HG03095 (cell line): Measurements from ENCODE around the gene ETV2.
"Not testable (repeated sequence)": the region's sequence is repeated elsewhere in the genome, so short reads cannot be mapped to it uniquely, and the experiment has no call there.

Experiments
- ATAC-seq: cut with Tn5 transposase; IDR thresholded peaks from one replicate; pipeline ENCODE4 v1.9.1; 2021; ENCODE audit warnings: moderate library complexity; ENCODE audit not compliant: unreplicated experiment

Gene ETV2

GRCh38 chr19:35641515-35642151 lies at the start of gene ETV2:
Gene ETV2, plus strand, starts transcription at chr19:35641745. Its CDS starts 716 bp downstream, at chr19:35642461.
- ATAC-seq: no peak

GRCh38 chr19:35592226-35592625 lies 49.3 kb upstream of the ETV2 start:
- no peak for ATAC-seq

- ATAC-seq: not testable (repeated sequence)
These were observed 46.5 kb upstream of the ETV2 start for GRCh38 chr19:35595026-35595425.

GRCh38 chr19:35595928-35596327 lies 45.6 kb upstream of the ETV2 start:
- ATAC-seq: no peak

GRCh38 chr19:35596366-35596999 lies 45.1 kb upstream of the ETV2 start:
- ATAC-seq: no peak

GRCh38 chr19:35601971-35602370 lies 39.6 kb upstream of the ETV2 start:
- ATAC-seq: no peak

GRCh38 chr19:35604436-35604835 lies 37.1 kb upstream of the ETV2 start:
- ATAC-seq: not testable (repeated sequence)

- not testable (repeated sequence) for ATAC-seq
These were observed 34.4 kb upstream of the ETV2 start for GRCh38 chr19:35607170-35607569.

- no peak for ATAC-seq
These were observed 33.9 kb upstream of the ETV2 start for GRCh38 chr19:35607661-35608060.

GRCh38 chr19:35608251-35608650 lies 33.3 kb upstream of the ETV2 start:
- ATAC-seq: no peak

- no peak for ATAC-seq
These were observed 31.6 kb upstream of the ETV2 start for GRCh38 chr19:35609851-35610353.

- no peak for ATAC-seq
These were observed 29.4 kb upstream of the ETV2 start for GRCh38 chr19:35612224-35612558.

- peak; percentile 62 for ATAC-seq
These were observed 28.8 kb upstream of the ETV2 start, which contains the start of gene HAUS5 for GRCh38 chr19:35612559-35613321. Gene HAUS5, plus strand, starts transcription at chr19:35612735. Its CDS starts 60 bp downstream, at chr19:35612795.

- ATAC-seq: no peak
These were observed 28.0 kb upstream of the ETV2 start for GRCh38 chr19:35613574-35613973.

GRCh38 chr19:35615036-35615435 lies 26.5 kb upstream of the ETV2 start:
- ATAC-seq: no peak

- no peak for ATAC-seq
These were observed 22.7 kb upstream of the ETV2 start for GRCh38 chr19:35618857-35619256.

GRCh38 chr19:35619290-35619923 lies 22.1 kb upstream of the ETV2 start:
- ATAC-seq: no peak

- no peak for ATAC-seq
These were observed 21.5 kb upstream of the ETV2 start for GRCh38 chr19:35620001-35620400.

GRCh38 chr19:35621708-35622107 lies 19.8 kb upstream of the ETV2 start:
- ATAC-seq: no peak

GRCh38 chr19:35622750-35623149 lies 18.8 kb upstream of the ETV2 start:
- ATAC-seq: no peak

GRCh38 chr19:35623327-35624010 lies 18.1 kb upstream of the ETV2 start:
- ATAC-seq: no peak
